ENCODE results near the gene EVI5. TPM values are rescaled to one million over a fixed set of nuclear protein-coding genes. Genes with fewer than 3 reads are reported as not detected.

Gene EVI5
- total RNA-seq, 1 experiment from 2014 or later: 33.9 TPM

DNA sequence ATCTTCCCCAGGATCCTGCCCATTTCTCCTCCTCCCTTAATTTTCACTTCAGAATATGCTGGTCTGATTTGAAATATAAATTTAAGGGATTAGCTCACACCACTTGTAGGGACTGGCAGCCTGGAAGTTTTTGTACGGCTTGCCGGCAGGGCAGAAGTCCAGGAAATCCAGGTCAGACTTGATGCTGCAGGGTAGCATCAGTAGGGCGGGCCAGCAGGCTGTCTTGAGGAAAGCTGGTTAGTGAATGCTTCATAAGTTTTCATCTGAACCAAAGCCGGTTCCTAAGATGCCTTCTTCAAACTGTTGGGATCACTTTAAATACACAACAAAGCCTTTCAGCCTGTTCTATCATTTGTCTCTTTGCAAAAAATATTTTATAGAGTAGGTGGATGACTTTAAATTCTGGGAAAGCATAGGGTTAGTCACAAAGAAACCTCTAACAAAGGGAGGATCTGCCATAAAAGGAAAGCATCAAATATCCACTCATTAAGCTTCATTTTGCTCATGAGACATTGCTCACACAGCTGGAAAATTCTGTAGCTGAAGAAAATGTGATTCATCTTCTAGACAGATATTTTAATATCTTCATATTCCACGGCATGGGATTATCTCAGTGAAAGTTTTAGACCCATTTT lies 207.5 kb downstream of the EVI5 start:
- no TSS peak for BruUV-seq (replicated peaks)
- no peak for DNase-seq
- intact Hi-C loops (cut with micrococcal nuclease; ENCODE audit: unreplicated experiment): no loop called here
- Mint-ChIP-seq H3K27me3 (ENCODE audit: unreplicated experiment) (no peaks in the 10 kb centered on the region), H3K4me3 (ENCODE audit: low read depth, unreplicated experiment) (no peak overlapping the region), H3K4me1 (ENCODE audit: low read depth, unreplicated experiment) (no peaks in the 10 kb centered on the region), H3K9me3 (ENCODE audit: low read depth, unreplicated experiment) (no peaks in the 10 kb centered on the region), H3K27ac (ENCODE audit: unreplicated experiment) (no peak overlapping the region), H3K36me3 (ENCODE audit: insufficient read depth, unreplicated experiment) (no peaks in the 10 kb centered on the region)
- CTCF ChIA-PET: no interaction called here
- TF ChIP-seq, protein P1, sequence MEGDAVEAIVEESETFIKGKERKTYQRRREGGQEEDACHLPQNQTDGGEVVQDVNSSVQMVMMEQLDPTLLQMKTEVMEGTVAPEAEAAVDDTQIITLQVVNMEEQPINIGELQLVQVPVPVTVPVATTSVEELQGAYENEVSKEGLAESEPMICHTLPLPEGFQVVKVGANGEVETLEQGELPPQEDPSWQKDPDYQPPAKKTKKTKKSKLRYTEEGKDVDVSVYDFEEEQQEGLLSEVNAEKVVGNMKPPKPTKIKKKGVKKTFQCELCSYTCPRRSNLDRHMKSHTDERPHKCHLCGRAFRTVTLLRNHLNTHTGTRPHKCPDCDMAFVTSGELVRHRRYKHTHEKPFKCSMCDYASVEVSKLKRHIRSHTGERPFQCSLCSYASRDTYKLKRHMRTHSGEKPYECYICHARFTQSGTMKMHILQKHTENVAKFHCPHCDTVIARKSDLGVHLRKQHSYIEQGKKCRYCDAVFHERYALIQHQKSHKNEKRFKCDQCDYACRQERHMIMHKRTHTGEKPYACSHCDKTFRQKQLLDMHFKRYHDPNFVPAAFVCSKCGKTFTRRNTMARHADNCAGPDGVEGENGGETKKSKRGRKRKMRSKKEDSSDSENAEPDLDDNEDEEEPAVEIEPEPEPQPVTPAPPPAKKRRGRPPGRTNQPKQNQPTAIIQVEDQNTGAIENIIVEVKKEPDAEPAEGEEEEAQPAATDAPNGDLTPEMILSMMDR (IDR thresholded peaks at IDR 0.05; ENCODE audit: unreplicated experiment): no peak

DNA sequence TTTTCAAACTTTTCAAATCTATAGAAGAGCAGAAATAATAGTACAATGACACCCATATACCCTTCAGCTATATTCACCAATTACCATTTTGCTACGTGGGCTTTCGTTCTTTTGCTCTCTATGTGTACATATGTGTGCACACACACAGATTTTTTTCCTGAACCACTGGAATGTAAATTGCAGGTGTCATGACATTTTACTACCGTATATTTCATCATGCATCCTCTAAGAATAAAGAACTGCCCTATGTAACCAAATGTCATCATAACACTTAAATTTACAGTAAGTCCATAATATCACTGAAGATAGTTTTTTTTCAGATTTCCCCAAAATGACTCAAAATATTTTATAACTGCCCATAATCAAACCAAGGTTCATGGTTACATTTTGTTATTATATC lies 209.8 kb downstream of the EVI5 start:
- Mint-ChIP-seq H3K4me3 (ENCODE audit: low read depth, unreplicated experiment) (no peak overlapping the region), H3K4me1 (ENCODE audit: low read depth, unreplicated experiment) (no peaks in the 10 kb centered on the region), H3K9me3 (ENCODE audit: low read depth, unreplicated experiment) (no peaks in the 10 kb centered on the region), H3K27me3 (ENCODE audit: unreplicated experiment) (no peaks in the 10 kb centered on the region), H3K36me3 (ENCODE audit: insufficient read depth, unreplicated experiment) (no peaks in the 10 kb centered on the region), H3K27ac (ENCODE audit: unreplicated experiment) (no peak overlapping the region)
- CTCF ChIA-PET: no interaction called here
- TF ChIP-seq, protein P1 (IDR thresholded peaks at IDR 0.05; ENCODE audit: unreplicated experiment): no peak
- BruUV-seq (replicated peaks): no TSS peak
- no peak for DNase-seq
- intact Hi-C loops (cut with micrococcal nuclease; ENCODE audit: unreplicated experiment): no loop called here

DNA sequence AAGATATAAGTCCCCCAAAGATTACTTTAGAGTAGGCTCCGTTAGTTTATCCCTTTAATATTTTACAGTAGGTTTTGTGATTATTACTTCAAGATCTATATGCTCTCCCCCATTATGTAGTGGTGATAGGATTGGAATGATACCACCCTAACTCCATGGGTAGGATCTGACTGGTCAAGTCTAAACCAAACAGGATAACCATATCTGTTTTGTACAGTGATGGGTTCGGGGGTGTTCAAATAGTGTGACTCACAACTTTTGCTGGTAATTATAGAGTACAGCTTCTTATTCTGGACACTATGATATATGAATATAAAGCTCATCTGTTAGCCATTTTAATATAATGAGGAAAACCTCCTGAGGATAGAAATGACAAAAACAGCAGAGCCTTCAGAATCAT lies 212.4 kb downstream of the EVI5 start:
- Mint-ChIP-seq H3K27ac (ENCODE audit: unreplicated experiment) (no peak overlapping the region), H3K27me3 (ENCODE audit: unreplicated experiment) (no peaks in the 10 kb centered on the region), H3K4me3 (ENCODE audit: low read depth, unreplicated experiment) (no peak overlapping the region), H3K9me3 (ENCODE audit: low read depth, unreplicated experiment) (no peaks in the 10 kb centered on the region), H3K4me1 (ENCODE audit: low read depth, unreplicated experiment) (no peaks in the 10 kb centered on the region), H3K36me3 (ENCODE audit: insufficient read depth, unreplicated experiment) (no peaks in the 10 kb centered on the region)
- intact Hi-C loops (cut with micrococcal nuclease; ENCODE audit: unreplicated experiment): no loop called here
- no peak for DNase-seq
- TF ChIP-seq, protein P1 (IDR thresholded peaks at IDR 0.05; ENCODE audit: unreplicated experiment): no peak
- CTCF ChIA-PET: interaction anchor here (0.6 kb wide), 1 partner anchor 504 kb away, joined by 4 read pairs; no protein-coding TSS in a partner anchor
- no TSS peak for BruUV-seq (replicated peaks)

DNA sequence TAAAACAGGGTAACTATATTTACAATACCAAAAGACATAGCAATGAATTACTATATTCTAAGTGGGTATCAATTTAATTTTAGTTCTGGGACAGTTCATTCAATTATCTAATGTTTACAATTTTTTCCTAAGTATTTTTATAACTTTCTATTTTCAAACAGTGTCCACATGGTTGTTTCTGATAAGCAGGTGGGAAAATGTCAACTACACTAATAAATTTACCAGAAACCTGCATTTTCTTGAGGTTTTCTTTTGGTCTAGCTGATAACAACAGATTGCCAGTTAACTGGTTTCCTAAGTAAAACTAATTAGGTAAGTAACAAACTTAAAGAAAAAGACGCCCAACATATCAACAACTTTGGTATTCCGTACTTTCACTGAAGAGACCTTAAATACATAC lies 213.3 kb downstream of the EVI5 start:
- BruUV-seq (replicated peaks): no TSS peak
- no peak overlapping the region for H3K27ac Mint-ChIP-seq (ENCODE audit: unreplicated experiment)

More for the DNA sequence above, 213.3 kb downstream of the EVI5 start:
- TF ChIP-seq, protein P1 (IDR thresholded peaks at IDR 0.05; ENCODE audit: unreplicated experiment): no peak
- no peak for DNase-seq
- H3K9me3 Mint-ChIP-seq (ENCODE audit: low read depth, unreplicated experiment): no peaks in the 10 kb centered on the region
- intact Hi-C loops (cut with micrococcal nuclease; ENCODE audit: unreplicated experiment): no loop called here
- H3K4me3 Mint-ChIP-seq (ENCODE audit: low read depth, unreplicated experiment): no peak overlapping the region
- H3K36me3 Mint-ChIP-seq (ENCODE audit: insufficient read depth, unreplicated experiment): no peaks in the 10 kb centered on the region
- CTCF ChIA-PET: no interaction called here
- no peaks in the 10 kb centered on the region for H3K4me1 Mint-ChIP-seq (ENCODE audit: low read depth, unreplicated experiment)
- no peaks in the 10 kb centered on the region for H3K27me3 Mint-ChIP-seq (ENCODE audit: unreplicated experiment)

Data from Calu3 (cell line).